ENCODE results near the gene DOCK3.

DOCK3 gene

GRCh38 chr3:51392355-51393133 lies 717.8 kb downstream of the DOCK3 start:
- no peak for DNase-seq (ENCODE audit: extremely low read depth in 1 of 2, low read depth in 1 of 2)

- no peak for DNase-seq (ENCODE audit: extremely low read depth in 1 of 2, low read depth in 1 of 2)
Observed at GRCh38 chr3:51393134-51393495, 718.4 kb downstream of the DOCK3 start.

- DNase-seq (ENCODE audit: extremely low read depth in 1 of 2, low read depth in 1 of 2) = no peak
Observed at GRCh38 chr3:51393564-51393963, 718.8 kb downstream of the DOCK3 start.

GRCh38 chr3:51394541-51394940 lies 719.8 kb downstream of the DOCK3 start:
- DNase-seq (ENCODE audit: extremely low read depth in 1 of 2, low read depth in 1 of 2) = no peak

- DNase-seq (ENCODE audit: extremely low read depth in 1 of 2, low read depth in 1 of 2) = no peak
Observed at GRCh38 chr3:51395493-51396213, 720.9 kb downstream of the DOCK3 start.

- DNase-seq (ENCODE audit: extremely low read depth in 1 of 2, low read depth in 1 of 2) = no peak
Observed at GRCh38 chr3:51396401-51396800, 721.7 kb downstream of the DOCK3 start.

- DNase-seq (ENCODE audit: extremely low read depth in 1 of 2, low read depth in 1 of 2) = no peak
Observed at GRCh38 chr3:51397392-51397791, 722.7 kb downstream of the DOCK3 start.

GRCh38 chr3:51398595-51399310 lies 724.0 kb downstream of the DOCK3 start:
- DNase-seq (ENCODE audit: extremely low read depth in 1 of 2, low read depth in 1 of 2) = no peak

- no peak for DNase-seq (ENCODE audit: extremely low read depth in 1 of 2, low read depth in 1 of 2)
Observed at GRCh38 chr3:51400166-51400565, 725.4 kb downstream of the DOCK3 start.

- no peak for DNase-seq (ENCODE audit: extremely low read depth in 1 of 2, low read depth in 1 of 2)
Observed at GRCh38 chr3:51401735-51402134, 727.0 kb downstream of the DOCK3 start.

GRCh38 chr3:51403675-51404074 lies 728.9 kb downstream of the DOCK3 start:
- no peak for DNase-seq (ENCODE audit: extremely low read depth in 1 of 2, low read depth in 1 of 2)

- no peak for DNase-seq (ENCODE audit: extremely low read depth in 1 of 2, low read depth in 1 of 2)
Observed at GRCh38 chr3:51408021-51408420, 733.3 kb downstream of the DOCK3 start.

- DNase-seq (ENCODE audit: extremely low read depth in 1 of 2, low read depth in 1 of 2) = no peak
Observed at GRCh38 chr3:51408813-51409212, 734.1 kb downstream of the DOCK3 start.

- DNase-seq (ENCODE audit: extremely low read depth in 1 of 2, low read depth in 1 of 2) = no peak
Observed at GRCh38 chr3:51422211-51422610, 747.5 kb downstream of the DOCK3 start.

GRCh38 chr3:51426921-51427320 lies 752.2 kb downstream of the DOCK3 start:
- DNase-seq (ENCODE audit: extremely low read depth in 1 of 2, low read depth in 1 of 2) = no peak

GRCh38 chr3:51429138-51429537 lies 754.4 kb downstream of the DOCK3 start:
- DNase-seq (ENCODE audit: extremely low read depth in 1 of 2, low read depth in 1 of 2) = no peak
